Mononuclear cell (primary cell): ENCODE results near the gene ST7. TPM values are rescaled to one million over a fixed set of nuclear protein-coding genes. Genes with fewer than 3 reads are reported as not detected.

Source experiments
- H3K27me3 ChIP-seq: 2 replicates; pipeline ENCODE4 v1.6.0; 2011; ENCODE audit warnings: low read length, control low read depth; ENCODE audit not compliant: insufficient read depth
- H3K4me1 ChIP-seq: 2 replicates; pipeline ENCODE4 v1.5.1; 2011; ENCODE audit warnings: mild to moderate bottlenecking, low read length, control low read depth; ENCODE audit not compliant: insufficient read depth
- H3K4me3 ChIP-seq: 2 replicates; pipeline ENCODE4 v1.5.1; 2011; ENCODE audit warnings: mild to moderate bottlenecking, low read length, moderate library complexity
- H3K9me3 ChIP-seq: 2 replicates; pipeline ENCODE4 v1.5.1; 2011; ENCODE audit warnings: low read depth, mild to moderate bottlenecking, control low read depth, low read length
- total RNA-seq: library from RNA; depleted of rRNA; stranded (reverse); fragments of >200 nt; gene quantifications from one replicate; pipeline ENCODE4 v1.2.3, GENCODE V29; 2012

Gene ST7
- total RNA-seq, 1 donor, result 9.3 TPM

DNA sequence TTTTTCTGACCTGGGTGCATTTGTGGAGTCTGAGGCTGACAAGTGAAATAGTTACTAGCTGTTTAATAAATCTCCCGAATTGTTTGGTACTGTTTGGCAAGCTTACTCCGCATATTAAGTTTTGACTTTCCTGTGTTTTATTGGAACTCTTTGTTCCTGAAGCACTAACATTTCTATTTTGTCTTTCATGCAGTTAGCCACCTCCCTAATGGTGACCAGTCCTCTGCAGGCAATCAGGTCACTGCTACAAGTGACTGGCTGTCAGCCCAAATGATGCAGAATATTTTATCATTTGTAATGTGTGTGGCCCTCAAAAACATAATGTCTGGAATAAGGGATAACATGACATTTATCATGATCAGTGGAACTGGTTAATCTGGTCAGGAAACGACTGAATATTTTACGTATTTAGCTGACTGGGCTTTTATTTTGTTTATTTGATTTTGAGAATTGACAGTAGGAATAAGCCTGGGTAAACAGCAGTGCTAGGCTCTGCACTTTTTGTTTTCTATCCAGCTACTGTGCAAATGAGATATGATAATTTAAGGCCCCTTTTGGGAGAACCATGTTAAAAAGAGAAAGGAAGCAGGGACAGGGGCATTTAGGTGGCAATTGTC, 82.9 kb downstream of the ST7 start:
- Histone ChIP-seq H3K4me1 (no peaks in the 10 kb centered on the region), H3K4me3 (no peak overlapping the region), H3K27me3 (no peaks in the 10 kb centered on the region), H3K9me3 (no peaks in the 10 kb centered on the region)

- no peak overlapping the region for H3K4me3 ChIP-seq
- H3K27me3 ChIP-seq, result no peaks in the 10 kb centered on the region
- no peaks in the 10 kb centered on the region for H3K9me3 ChIP-seq
- no peaks in the 10 kb centered on the region for H3K4me1 ChIP-seq
Observed at GRCh38 chr7:117036836-117037235, 83.5 kb downstream of the ST7 start.

GRCh38 chr7:117038408-117038807, 85.1 kb downstream of the ST7 start:
- H3K9me3 ChIP-seq, result no peaks in the 10 kb centered on the region

GRCh38 chr7:117041007-117041406, 87.7 kb downstream of the ST7 start:
- H3K9me3 ChIP-seq, result no peaks in the 10 kb centered on the region
- no peak overlapping the region for H3K4me3 ChIP-seq
- no peaks in the 10 kb centered on the region for H3K27me3 ChIP-seq
- H3K4me1 ChIP-seq, result no peaks in the 10 kb centered on the region

More at GRCh38 chr7:117038408-117038807, 85.1 kb downstream of the ST7 start:
- Histone ChIP-seq H3K4me1 (no peaks in the 10 kb centered on the region), H3K4me3 (no peak overlapping the region), H3K27me3 (no peaks in the 10 kb centered on the region)

DNA sequence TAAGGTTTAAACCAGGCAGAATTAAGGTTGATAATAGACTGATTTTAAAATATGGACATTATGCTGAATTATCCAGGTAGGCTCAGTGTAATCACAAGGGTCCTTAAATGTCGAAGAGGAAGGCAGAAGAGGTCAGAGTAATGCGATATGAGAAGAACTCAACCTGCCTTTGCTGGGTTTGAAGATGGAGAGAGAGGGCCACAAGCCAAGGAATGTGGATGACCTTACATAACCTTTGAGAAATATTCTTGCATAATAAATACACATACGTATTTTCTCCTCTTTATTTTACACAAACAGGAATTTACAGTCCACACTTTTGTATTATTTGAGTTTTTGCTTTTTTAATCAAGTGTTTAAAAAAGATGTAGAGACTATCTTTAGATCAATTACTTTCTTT, 88.5 kb downstream of the ST7 start:
- Histone ChIP-seq H3K4me1 (no peaks in the 10 kb centered on the region), H3K27me3 (no peaks in the 10 kb centered on the region), H3K4me3 (no peak overlapping the region), H3K9me3 (no peaks in the 10 kb centered on the region)

DNA sequence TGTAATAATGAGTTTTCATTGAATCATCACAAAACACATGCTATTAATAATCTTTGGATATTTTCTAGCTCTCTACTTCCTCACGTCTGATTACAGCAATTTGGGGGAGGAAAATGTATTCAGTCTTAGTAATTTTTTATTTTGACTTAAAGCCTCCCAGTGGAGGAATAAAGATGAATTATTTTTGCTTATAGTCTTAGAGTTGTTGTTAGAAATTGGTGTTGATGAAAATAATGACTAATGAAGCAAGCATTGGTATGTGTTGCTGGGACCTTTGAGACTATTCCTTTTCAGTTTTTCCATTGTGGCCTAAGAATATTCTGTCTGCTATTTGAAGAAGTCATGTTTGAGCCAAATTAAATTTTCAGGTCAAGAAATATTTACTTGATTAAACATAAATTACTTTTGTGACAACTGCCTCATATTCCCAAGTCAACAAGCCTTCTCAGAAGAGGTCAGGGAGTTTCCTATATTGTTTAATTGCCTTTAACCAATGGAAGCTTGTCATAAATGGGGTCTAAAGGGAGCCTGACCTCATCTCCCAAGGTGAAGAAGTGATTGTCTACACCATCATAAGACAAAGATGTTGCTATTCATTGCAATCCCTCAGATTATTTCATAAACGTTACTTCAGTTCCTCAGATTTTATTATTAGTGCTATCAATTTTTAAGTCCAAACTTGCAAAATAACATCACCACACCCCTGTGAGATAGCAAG, 90.0 kb downstream of the ST7 start:
- Histone ChIP-seq H3K9me3 (no peaks in the 10 kb centered on the region), H3K4me1 (peaks cover 6% of the 10 kb centered on the region), H3K27me3 (no peaks in the 10 kb centered on the region), H3K4me3 (no peak overlapping the region)

- Histone ChIP-seq H3K9me3 (no peaks in the 10 kb centered on the region), H3K4me3 (no peak overlapping the region), H3K27me3 (no peaks in the 10 kb centered on the region), H3K4me1 (peaks cover 15% of the 10 kb centered on the region)
Observed at GRCh38 chr7:117044664-117045063, 91.4 kb downstream of the ST7 start.

DNA sequence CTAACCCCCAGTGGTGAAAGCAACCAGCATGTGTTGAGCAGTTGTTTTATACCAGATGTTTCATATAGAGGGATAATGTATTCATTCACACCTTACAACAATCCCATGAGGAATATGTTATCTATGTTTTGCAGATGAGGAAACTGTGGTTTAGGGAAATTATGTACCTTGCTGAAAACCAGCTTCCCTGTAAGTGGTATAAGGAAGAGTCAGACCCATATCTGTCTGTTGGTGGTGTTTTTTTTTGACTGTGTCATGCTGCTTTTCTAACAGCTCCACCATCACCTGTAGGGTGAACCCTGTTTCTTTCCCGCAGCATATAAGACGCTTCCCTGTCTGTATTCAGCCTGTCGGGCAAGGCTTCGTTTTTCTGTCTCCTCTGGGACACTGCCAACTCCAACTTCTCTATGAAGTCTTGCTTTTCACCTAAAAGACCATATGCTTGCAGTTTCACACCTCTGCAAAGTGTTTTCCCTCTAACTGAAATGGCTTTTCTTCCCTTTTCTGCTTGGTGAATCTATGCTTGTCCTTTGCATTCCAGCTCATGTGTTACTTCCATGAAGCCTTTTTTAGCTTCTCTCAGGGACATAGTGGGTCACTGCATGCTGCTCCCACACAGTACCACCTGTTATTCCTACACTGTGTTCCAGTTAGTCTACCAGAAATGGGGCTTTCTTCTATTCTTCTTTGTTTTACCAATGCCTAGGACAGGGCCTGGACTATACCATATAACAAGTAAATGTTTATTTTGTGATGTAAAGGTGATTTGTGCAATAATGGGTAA, 92.8 kb downstream of the ST7 start:
- no peaks in the 10 kb centered on the region for H3K27me3 ChIP-seq
- no peak overlapping the region for H3K4me3 ChIP-seq
- H3K4me1 ChIP-seq, result peaks cover 15% of the 10 kb centered on the region
- H3K9me3 ChIP-seq, result no peaks in the 10 kb centered on the region

DNA sequence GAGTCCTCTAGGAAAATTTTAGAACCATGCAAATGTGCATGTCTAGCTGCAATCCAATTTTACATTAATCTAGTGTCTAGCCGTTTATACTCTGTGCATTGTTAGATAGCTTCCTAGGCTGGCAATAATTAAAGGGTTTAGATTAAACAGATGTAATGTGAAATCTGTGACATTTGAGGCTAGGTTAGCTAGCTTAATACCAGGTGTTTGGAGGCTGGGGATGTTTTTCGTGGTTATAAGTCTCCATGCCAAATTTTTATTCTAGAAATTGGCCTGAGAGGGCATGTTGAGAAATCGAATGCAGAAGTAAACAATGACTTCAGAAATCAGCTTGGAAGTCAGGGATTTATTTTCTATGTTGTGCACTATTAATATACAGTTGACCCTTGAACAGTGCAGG, 94.2 kb downstream of the ST7 start:
- no peaks in the 10 kb centered on the region for H3K9me3 ChIP-seq
- H3K4me1 ChIP-seq, result peaks cover 15% of the 10 kb centered on the region
- H3K27me3 ChIP-seq, result no peaks in the 10 kb centered on the region
- H3K4me3 ChIP-seq, result no peak overlapping the region

DNA sequence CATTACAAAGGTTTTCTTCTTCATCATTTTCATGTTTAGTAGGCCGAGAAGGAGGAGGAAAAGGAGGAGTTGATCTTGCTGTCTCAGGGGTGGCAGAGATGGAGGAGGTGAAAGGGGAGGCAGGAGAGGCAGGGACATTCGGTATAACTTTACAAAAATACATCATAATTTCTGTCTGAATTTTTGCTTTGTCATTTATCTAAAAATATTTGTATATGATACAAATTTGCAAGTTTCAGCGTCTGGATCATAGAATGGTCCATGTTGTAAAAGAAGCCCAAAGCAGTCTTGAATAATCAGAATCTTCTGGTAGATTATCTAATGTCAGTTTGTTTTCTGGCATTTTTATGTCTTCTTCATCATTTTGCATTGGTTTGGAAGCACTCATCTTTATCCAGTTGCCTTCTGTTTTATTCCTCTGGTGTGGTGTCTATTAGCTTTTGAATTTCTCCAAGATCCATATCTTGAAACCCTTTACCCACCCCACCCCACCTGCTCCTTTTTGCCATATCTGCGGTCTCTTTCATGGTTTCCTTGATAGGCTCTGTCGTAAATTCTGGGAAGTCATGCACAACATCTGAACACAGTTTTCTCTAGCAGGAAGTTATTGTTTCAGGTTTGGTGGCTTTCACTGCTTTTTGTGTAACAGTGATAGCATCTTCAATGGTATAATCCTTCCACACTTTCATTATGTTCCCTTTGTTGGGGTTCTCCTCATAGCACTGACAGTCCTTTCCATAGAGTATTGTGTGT, 95.0 kb downstream of the ST7 start:
- Histone ChIP-seq H3K4me1 (peaks cover 15% of the 10 kb centered on the region), H3K4me3 (no peak overlapping the region), H3K9me3 (no peaks in the 10 kb centered on the region)

GRCh38 chr7:117048882-117049281, 95.6 kb downstream of the ST7 start:
- Histone ChIP-seq H3K27me3 (no peaks in the 10 kb centered on the region), H3K4me1 (peaks cover 15% of the 10 kb centered on the region), H3K4me3 (no peak overlapping the region), H3K9me3 (no peaks in the 10 kb centered on the region)

More for the DNA sequence above, 95.0 kb downstream of the ST7 start:
- no peaks in the 10 kb centered on the region for H3K27me3 ChIP-seq

DNA sequence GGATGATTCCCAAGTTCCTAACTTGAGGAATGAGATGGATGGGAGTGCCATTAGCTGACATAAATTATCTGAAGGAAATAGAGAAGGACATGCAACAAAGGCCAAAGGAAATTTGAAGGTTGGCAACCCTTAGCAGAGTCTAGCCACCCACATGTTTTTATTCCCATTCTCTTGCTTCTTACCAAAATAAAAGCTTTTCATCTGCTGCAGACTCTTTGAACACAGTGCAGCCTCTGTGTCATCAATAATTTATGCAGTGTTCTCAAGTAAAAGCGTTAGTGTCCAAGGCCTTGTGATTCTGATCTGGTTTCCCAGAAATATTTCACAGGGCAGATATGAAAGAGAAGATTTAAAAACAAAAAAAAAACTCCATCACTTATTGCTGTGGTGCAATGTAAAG, 98.5 kb downstream of the ST7 start:
- Histone ChIP-seq H3K4me3 (no peak overlapping the region), H3K9me3 (no peaks in the 10 kb centered on the region), H3K4me1 (peaks cover 15% of the 10 kb centered on the region), H3K27me3 (no peaks in the 10 kb centered on the region)

- Histone ChIP-seq H3K27me3 (no peaks in the 10 kb centered on the region), H3K4me1 (peaks cover 8% of the 10 kb centered on the region)
Observed at GRCh38 chr7:117053432-117053831, 100.1 kb downstream of the ST7 start.

DNA sequence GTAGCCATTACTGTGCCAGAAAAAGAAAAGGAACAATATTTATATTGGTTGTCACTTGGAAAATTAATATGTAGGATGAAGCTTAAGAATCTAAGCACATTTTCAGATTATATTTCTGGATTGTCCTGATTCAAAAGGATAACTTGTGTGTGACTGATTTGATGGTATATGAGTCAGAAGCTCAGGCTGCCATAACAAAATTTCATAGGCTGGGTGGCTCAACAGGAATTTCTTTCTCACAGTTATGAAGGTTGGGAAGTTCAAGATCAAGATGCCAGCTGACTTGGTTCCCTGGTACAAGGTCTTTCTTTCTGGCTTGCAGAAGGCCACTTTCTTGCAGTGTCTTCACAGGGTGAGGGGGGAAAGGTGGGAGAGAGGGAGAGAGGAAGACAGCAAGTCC, 108.5 kb downstream of the ST7 start:
- Histone ChIP-seq H3K27me3 (no peaks in the 10 kb centered on the region), H3K9me3 (no peaks in the 10 kb centered on the region), H3K4me1 (peaks cover 14% of the 10 kb centered on the region), H3K4me3 (no peak overlapping the region)

More at GRCh38 chr7:117053432-117053831, 100.1 kb downstream of the ST7 start:
- no peaks in the 10 kb centered on the region for H3K9me3 ChIP-seq
- no peak overlapping the region for H3K4me3 ChIP-seq

GRCh38 chr7:117062300-117062699, 109.0 kb downstream of the ST7 start:
- Histone ChIP-seq H3K4me1 (peaks cover 17% of the 10 kb centered on the region), H3K27me3 (no peaks in the 10 kb centered on the region), H3K9me3 (no peaks in the 10 kb centered on the region), H3K4me3 (no peak overlapping the region)
